IMR-90 (cell line): Measurements from ENCODE around the gene BRF1.

Experiments
- USF2 ChIP-seq: fragments of 150-350 bp; IDR thresholded peaks from 2 replicates; pipeline ENCODE4 v1.6.1; 2017; ENCODE audit warnings: mild to moderate bottlenecking, antibody characterized with exemption, low read length, low read depth
- TF ChIP-seq, protein P1 (sequence below): conservative IDR thresholded peaks from 2 replicates; pipeline ENCODE4 v1.5.1; 2012; ENCODE audit warnings: mild to moderate bottlenecking, low read depth, low read length, improper control_type of control experiment

- TF ChIP-seq USF2 = no peak
- TF ChIP-seq, protein P1, sequence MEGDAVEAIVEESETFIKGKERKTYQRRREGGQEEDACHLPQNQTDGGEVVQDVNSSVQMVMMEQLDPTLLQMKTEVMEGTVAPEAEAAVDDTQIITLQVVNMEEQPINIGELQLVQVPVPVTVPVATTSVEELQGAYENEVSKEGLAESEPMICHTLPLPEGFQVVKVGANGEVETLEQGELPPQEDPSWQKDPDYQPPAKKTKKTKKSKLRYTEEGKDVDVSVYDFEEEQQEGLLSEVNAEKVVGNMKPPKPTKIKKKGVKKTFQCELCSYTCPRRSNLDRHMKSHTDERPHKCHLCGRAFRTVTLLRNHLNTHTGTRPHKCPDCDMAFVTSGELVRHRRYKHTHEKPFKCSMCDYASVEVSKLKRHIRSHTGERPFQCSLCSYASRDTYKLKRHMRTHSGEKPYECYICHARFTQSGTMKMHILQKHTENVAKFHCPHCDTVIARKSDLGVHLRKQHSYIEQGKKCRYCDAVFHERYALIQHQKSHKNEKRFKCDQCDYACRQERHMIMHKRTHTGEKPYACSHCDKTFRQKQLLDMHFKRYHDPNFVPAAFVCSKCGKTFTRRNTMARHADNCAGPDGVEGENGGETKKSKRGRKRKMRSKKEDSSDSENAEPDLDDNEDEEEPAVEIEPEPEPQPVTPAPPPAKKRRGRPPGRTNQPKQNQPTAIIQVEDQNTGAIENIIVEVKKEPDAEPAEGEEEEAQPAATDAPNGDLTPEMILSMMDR = no peak
Observed at GRCh38 chr14:105273062-105273461, 27.7 kb downstream of the BRF1 start.
